ENCODE data around the gene MAP2K5.
A peak's percentile ranks its signal among the peaks of the same experiment; 100 is the strongest.

The MAP2K5 gene

GRCh38 chr15:67521783-67522568, 20.5 kb upstream of the MAP2K5 start:
- H3K27ac ChIP-seq: peak overlapping the region; percentile 84

GRCh38 chr15:67523330-67523729, 19.2 kb upstream of the MAP2K5 start:
- TF ChIP-seq ZFX (IDR thresholded peaks at IDR 0.05; ENCODE audit: borderline replicate concordance) (no peak), CTCF (IDR thresholded peaks at IDR 0.05) (no peak)
- H3K27ac ChIP-seq: no peak overlapping the region

More at GRCh38 chr15:67521783-67522568, 20.5 kb upstream of the MAP2K5 start:
- TF ChIP-seq CTCF (IDR thresholded peaks at IDR 0.05) (no peak), ZFX (IDR thresholded peaks at IDR 0.05; ENCODE audit: borderline replicate concordance) (no peak)

- no peak for TF ChIP-seq ZFX (IDR thresholded peaks at IDR 0.05; ENCODE audit: borderline replicate concordance)
- no peak for TF ChIP-seq CTCF (IDR thresholded peaks at IDR 0.05)
- no peak overlapping the region for H3K27ac ChIP-seq
Observed at GRCh38 chr15:67524235-67524634, 18.3 kb upstream of the MAP2K5 start.

- TF ChIP-seq CTCF (IDR thresholded peaks at IDR 0.05) (no peak), ZFX (IDR thresholded peaks at IDR 0.05; ENCODE audit: borderline replicate concordance) (no peak)
Observed at GRCh38 chr15:67528513-67528912, 14.0 kb upstream of the MAP2K5 start.

GRCh38 chr15:67531379-67531914, 11.1 kb upstream of the MAP2K5 start:
- no peak for TF ChIP-seq ZFX (IDR thresholded peaks at IDR 0.05; ENCODE audit: borderline replicate concordance)
- TF ChIP-seq CTCF (IDR thresholded peaks at IDR 0.05): no peak
- H3K27ac ChIP-seq: no peak overlapping the region

More at GRCh38 chr15:67528513-67528912, 14.0 kb upstream of the MAP2K5 start:
- H3K27ac ChIP-seq: no peak overlapping the region

GRCh38 chr15:67533873-67534272, 8.6 kb upstream of the MAP2K5 start:
- H3K27ac ChIP-seq: no peak overlapping the region
- TF ChIP-seq CTCF (IDR thresholded peaks at IDR 0.05) (no peak), ZFX (IDR thresholded peaks at IDR 0.05; ENCODE audit: borderline replicate concordance) (no peak)

GRCh38 chr15:67534360-67534759, 8.1 kb upstream of the MAP2K5 start:
- no peak overlapping the region for H3K27ac ChIP-seq

More at GRCh38 chr15:67534360-67534759, 8.1 kb upstream of the MAP2K5 start:
- no peak for TF ChIP-seq ZFX (IDR thresholded peaks at IDR 0.05; ENCODE audit: borderline replicate concordance)
